ENCODE data around the gene POLE3. TPM values are rescaled to one million over a fixed set of nuclear protein-coding genes. Genes with fewer than 3 reads are reported as not detected.
A peak's percentile ranks its signal among the peaks of the same experiment; 100 is the strongest.

Gene POLE3
- total and polyA plus RNA-seq, 2 experiments from 2014 or later, result 32.5 to 36.8 TPM

DNA sequence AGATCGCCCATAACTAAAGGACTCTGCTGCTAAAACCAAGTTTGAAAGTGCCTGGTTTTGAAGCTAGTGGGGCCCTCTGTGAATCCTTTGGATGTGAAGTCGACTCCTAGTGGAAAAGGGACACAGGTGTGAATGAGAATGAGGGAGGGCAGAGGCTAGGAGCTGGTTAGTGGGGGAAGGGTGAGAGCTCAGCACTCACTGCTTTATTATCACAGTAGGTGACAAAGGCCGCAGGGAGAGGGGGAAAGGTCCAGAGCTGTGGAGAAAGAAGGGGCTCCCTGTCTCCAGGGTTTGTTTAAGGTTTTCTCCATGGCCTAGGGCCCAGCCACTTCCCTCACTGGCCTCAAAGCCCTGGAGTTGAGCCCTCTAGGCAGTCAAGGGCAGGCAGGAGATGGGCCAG is 37.2 kb downstream of the POLE3 start:
- no peaks in the 10 kb centered on the region for H3K27me3 ChIP-seq
- no peak overlapping the region for H3K4me3 ChIP-seq
- peaks cover 24% of the 10 kb centered on the region for H3K79me2 ChIP-seq
- peak overlapping the region; percentile 88 for H3K4me2 ChIP-seq
- H3K27ac ChIP-seq, result no peak overlapping the region
- no peak overlapping the region for H2AFZ ChIP-seq
- no peaks in the 10 kb centered on the region for H3K9me2 ChIP-seq (replicated peaks; ENCODE audit: insufficient read depth)
- no peak for DNase-seq (ENCODE audit: low spot score)
- 49% methylated on average over 3 of the region's 3 CpGs for WGBS (ENCODE audit: low lambda C conversion rate, missing lambda C conversion rate)
- no peaks in the 10 kb centered on the region for H3K36me3 ChIP-seq (replicated peaks; ENCODE audit: insufficient read depth, low read depth)
- H3K4me1 ChIP-seq (ENCODE audit: insufficient read depth), result peaks cover 15% of the 10 kb centered on the region
- peaks cover 28% of the 10 kb centered on the region for H4K20me1 ChIP-seq (ENCODE audit: insufficient read depth, poor library complexity, severe bottlenecking)
- H3K9me3 ChIP-seq (ENCODE audit: low read depth), result no peaks in the 10 kb centered on the region
- TF ChIP-seq EZH2phosphoT487 (IDR thresholded peaks at IDR 0.05; ENCODE audit: low read depth, severe bottlenecking, unreplicated experiment) (no peak), EZH2 (IDR thresholded peaks at IDR 0.05; ENCODE audit: borderline replicate concordance) (no peak)
- TF ChIP-seq, protein P1, sequence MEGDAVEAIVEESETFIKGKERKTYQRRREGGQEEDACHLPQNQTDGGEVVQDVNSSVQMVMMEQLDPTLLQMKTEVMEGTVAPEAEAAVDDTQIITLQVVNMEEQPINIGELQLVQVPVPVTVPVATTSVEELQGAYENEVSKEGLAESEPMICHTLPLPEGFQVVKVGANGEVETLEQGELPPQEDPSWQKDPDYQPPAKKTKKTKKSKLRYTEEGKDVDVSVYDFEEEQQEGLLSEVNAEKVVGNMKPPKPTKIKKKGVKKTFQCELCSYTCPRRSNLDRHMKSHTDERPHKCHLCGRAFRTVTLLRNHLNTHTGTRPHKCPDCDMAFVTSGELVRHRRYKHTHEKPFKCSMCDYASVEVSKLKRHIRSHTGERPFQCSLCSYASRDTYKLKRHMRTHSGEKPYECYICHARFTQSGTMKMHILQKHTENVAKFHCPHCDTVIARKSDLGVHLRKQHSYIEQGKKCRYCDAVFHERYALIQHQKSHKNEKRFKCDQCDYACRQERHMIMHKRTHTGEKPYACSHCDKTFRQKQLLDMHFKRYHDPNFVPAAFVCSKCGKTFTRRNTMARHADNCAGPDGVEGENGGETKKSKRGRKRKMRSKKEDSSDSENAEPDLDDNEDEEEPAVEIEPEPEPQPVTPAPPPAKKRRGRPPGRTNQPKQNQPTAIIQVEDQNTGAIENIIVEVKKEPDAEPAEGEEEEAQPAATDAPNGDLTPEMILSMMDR (IDR thresholded peaks at IDR 0.05; ENCODE audit: poor library complexity), result no peak

GRCh38 chr9:113372059-113372458 is 38.4 kb downstream of the POLE3 start:
- no peak overlapping the region for H3K4me2 ChIP-seq
- TF ChIP-seq EZH2phosphoT487 (IDR thresholded peaks at IDR 0.05; ENCODE audit: low read depth, severe bottlenecking, unreplicated experiment), result no peak
- TF ChIP-seq, protein P1 (IDR thresholded peaks at IDR 0.05; ENCODE audit: poor library complexity), result no peak
- no peak for TF ChIP-seq EZH2 (IDR thresholded peaks at IDR 0.05; ENCODE audit: borderline replicate concordance)
- peaks cover 28% of the 10 kb centered on the region for H4K20me1 ChIP-seq (ENCODE audit: insufficient read depth, poor library complexity, severe bottlenecking)
- H3K27me3 ChIP-seq, result no peaks in the 10 kb centered on the region
- DNase-seq (ENCODE audit: low spot score), result no peak
- WGBS (ENCODE audit: low lambda C conversion rate, missing lambda C conversion rate), result 94% methylated on average over 5 of the region's 5 CpGs
- H3K9me3 ChIP-seq (ENCODE audit: low read depth), result no peaks in the 10 kb centered on the region
- peaks cover 7% of the 10 kb centered on the region for H3K4me1 ChIP-seq (ENCODE audit: insufficient read depth)
- no peaks in the 10 kb centered on the region for H3K9me2 ChIP-seq (replicated peaks; ENCODE audit: insufficient read depth)
- H3K79me2 ChIP-seq, result peaks cover 24% of the 10 kb centered on the region
- no peaks in the 10 kb centered on the region for H3K36me3 ChIP-seq (replicated peaks; ENCODE audit: insufficient read depth, low read depth)
- H3K27ac ChIP-seq, result no peak overlapping the region
- no peak overlapping the region for H2AFZ ChIP-seq
- H3K4me3 ChIP-seq, result no peak overlapping the region

DNA sequence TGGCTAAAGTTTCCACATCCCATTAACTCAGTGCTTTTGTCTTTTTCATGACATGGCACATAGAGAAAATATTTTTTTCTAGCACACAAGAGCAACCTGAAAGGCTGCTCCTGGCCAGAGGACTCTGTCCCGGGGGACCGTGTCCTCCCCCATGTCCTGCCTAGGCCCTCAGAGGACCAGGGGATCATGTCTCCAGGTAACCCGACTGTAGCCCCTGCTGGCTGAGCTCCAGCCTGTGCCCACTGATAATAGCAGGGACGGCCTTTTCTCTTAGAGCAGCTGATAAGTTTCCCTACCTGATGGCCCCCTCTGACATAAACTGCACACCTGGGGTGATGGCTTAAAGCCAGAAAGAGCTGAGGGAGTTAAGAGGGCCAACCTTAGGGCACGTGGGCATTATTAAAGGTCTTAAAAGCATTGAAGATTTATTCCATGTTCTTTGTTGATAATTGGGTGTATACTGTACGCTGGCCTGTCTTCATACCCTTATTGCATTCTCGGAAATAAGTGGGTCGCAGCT is 39.6 kb downstream of the POLE3 start:
- TF ChIP-seq, protein P1 (IDR thresholded peaks at IDR 0.05; ENCODE audit: poor library complexity), result no peak
- no peak for TF ChIP-seq EZH2phosphoT487 (IDR thresholded peaks at IDR 0.05; ENCODE audit: low read depth, severe bottlenecking, unreplicated experiment)
- peaks cover 28% of the 10 kb centered on the region for H4K20me1 ChIP-seq (ENCODE audit: insufficient read depth, poor library complexity, severe bottlenecking)
- H3K79me2 ChIP-seq, result peaks cover 18% of the 10 kb centered on the region
- no peaks in the 10 kb centered on the region for H3K9me2 ChIP-seq (replicated peaks; ENCODE audit: insufficient read depth)
- 80% methylated on average over 8 of the region's 8 CpGs for WGBS (ENCODE audit: low lambda C conversion rate, missing lambda C conversion rate)
- H3K36me3 ChIP-seq (replicated peaks; ENCODE audit: insufficient read depth, low read depth), result no peaks in the 10 kb centered on the region
- no peak overlapping the region for H3K27ac ChIP-seq
- H2AFZ ChIP-seq, result no peak overlapping the region
- no peak for DNase-seq (ENCODE audit: low spot score)
- H3K4me2 ChIP-seq, result no peak overlapping the region
- H3K4me3 ChIP-seq, result no peak overlapping the region
- no peaks in the 10 kb centered on the region for H3K9me3 ChIP-seq (ENCODE audit: low read depth)
- no peaks in the 10 kb centered on the region for H3K27me3 ChIP-seq
- peaks cover 7% of the 10 kb centered on the region for H3K4me1 ChIP-seq (ENCODE audit: insufficient read depth)

DNA sequence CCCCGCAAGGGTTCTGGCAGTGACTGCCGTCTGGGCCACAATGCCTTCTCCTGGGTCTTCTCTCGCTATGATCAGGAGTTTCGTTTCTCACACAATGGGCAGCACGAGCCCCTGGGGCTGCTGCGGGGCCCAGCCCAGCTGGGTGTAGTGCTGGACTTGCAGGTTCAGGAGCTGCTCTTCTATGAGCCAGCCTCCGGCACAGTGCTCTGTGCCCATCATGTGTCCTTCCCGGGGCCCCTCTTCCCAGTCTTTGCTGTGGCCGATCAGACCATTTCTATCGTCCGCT is 40.7 kb downstream of the POLE3 start:
- 87% methylated on average over 11 of the region's 11 CpGs for WGBS (ENCODE audit: low lambda C conversion rate, missing lambda C conversion rate)
- Histone ChIP-seq H3K27ac (no peak overlapping the region), H3K4me2 (no peak overlapping the region)

More for the DNA sequence above, 40.7 kb downstream of the POLE3 start:
- no peak for TF ChIP-seq EZH2phosphoT487 (IDR thresholded peaks at IDR 0.05; ENCODE audit: low read depth, severe bottlenecking, unreplicated experiment)
- no peak for TF ChIP-seq EZH2 (IDR thresholded peaks at IDR 0.05; ENCODE audit: borderline replicate concordance)
- TF ChIP-seq, protein P1 (IDR thresholded peaks at IDR 0.05; ENCODE audit: poor library complexity), result no peak
- Histone ChIP-seq H4K20me1 (ENCODE audit: insufficient read depth, poor library complexity, severe bottlenecking) (peaks cover 22% of the 10 kb centered on the region), H3K4me1 (ENCODE audit: insufficient read depth) (peaks cover 7% of the 10 kb centered on the region), H3K4me3 (no peak overlapping the region), H3K36me3 (replicated peaks; ENCODE audit: insufficient read depth, low read depth) (no peaks in the 10 kb centered on the region), H3K79me2 (peaks cover 11% of the 10 kb centered on the region), H3K27me3 (no peaks in the 10 kb centered on the region), H3K9me3 (ENCODE audit: low read depth) (no peaks in the 10 kb centered on the region), H2AFZ (no peak overlapping the region), H3K9me2 (replicated peaks; ENCODE audit: insufficient read depth) (no peaks in the 10 kb centered on the region)
- DNase-seq (ENCODE audit: low spot score), result no peak
